GM12864 (cell line): ENCODE data around the gene PBRM1.

ENCODE experiments used
- DNase-seq: peaks from one replicate; pipeline ENCODE4 v3.0.0-alpha.2; 2011; ENCODE audit warnings: low read depth
- H3K4me3 ChIP-seq: 2 replicates; pipeline ENCODE4 v1.5.1; 2011; ENCODE audit warnings: mild to moderate bottlenecking, low read depth, low read length, control low read depth
- CTCF ChIP-seq: IDR thresholded peaks from 2 replicates; pipeline ENCODE4 v1.5.1; 2011; ENCODE audit warnings: low read depth, mild to moderate bottlenecking, moderate library complexity, low read length, control low read depth, inconsistent platforms; ENCODE audit errors: missing control alignments

The PBRM1 gene

GRCh38 chr3:52670621-52671521 lies 14.8 kb downstream of the PBRM1 start:
- peak; percentile 48 for DNase-seq
- H3K4me3 ChIP-seq = no peak overlapping the region; the same call in 1 of the 2 replicates
- TF ChIP-seq CTCF = no peak

GRCh38 chr3:52663098-52663497 lies 22.6 kb downstream of the PBRM1 start:
- TF ChIP-seq CTCF = no peak
- DNase-seq = no peak
- H3K4me3 ChIP-seq = no peak overlapping the region

GRCh38 chr3:52660046-52660445 lies 25.7 kb downstream of the PBRM1 start:
- TF ChIP-seq CTCF = no peak
- no peak overlapping the region for H3K4me3 ChIP-seq
- DNase-seq = no peak

- no peak overlapping the region for H3K4me3 ChIP-seq
- DNase-seq = no peak
- TF ChIP-seq CTCF = no peak
Measured at GRCh38 chr3:52655895-52656294, 29.8 kb downstream of the PBRM1 start.

- TF ChIP-seq CTCF = no peak
- DNase-seq = no peak
Measured at GRCh38 chr3:52651592-52651991, 34.1 kb downstream of the PBRM1 start.

GRCh38 chr3:52650439-52650838 lies 35.3 kb downstream of the PBRM1 start:
- no peak for TF ChIP-seq CTCF
- H3K4me3 ChIP-seq = no peak overlapping the region
- no peak for DNase-seq

More at GRCh38 chr3:52651592-52651991, 34.1 kb downstream of the PBRM1 start:
- no peak overlapping the region for H3K4me3 ChIP-seq
